Esophagus squamous epithelium (tissue), 5 donors: ENCODE results near the gene CEP170B. TPM values are rescaled to one million over a fixed set of nuclear protein-coding genes. Genes with fewer than 3 reads are reported as not detected.

ENCODE experiments used
- DNase-seq: peaks from one replicate; lab custom pipeline; 2025; lab: John Stamatoyannopoulos, UW
- H3K27ac ChIP-seq, 4 donors: fragments of 200-600 bp; sonication (generic); one replicate each; pipeline ENCODE4 v1.5.1; 2016 to 2019; ENCODE audit warnings: mild to moderate bottlenecking in 1 of 4
- H3K27me3 ChIP-seq, 4 donors: fragments of 200-600 bp; sonication (generic); 1 replicate in 3 of 4; 2 replicates in 1 of 4; pipeline versions ENCODE4 v1.5.1 to v1.6.0; 2017 to 2021; ENCODE audit warnings: antibody characterized with exemption in 1 of 4
- H3K36me3 ChIP-seq, 3 donors: fragments of 200-600 bp; sonication (generic); one replicate each; pipeline ENCODE4 v1.5.1; 2016 to 2019
- H3K4me1 ChIP-seq, 3 donors: fragments of 200-600 bp; sonication (generic); one replicate each; pipeline ENCODE4 v1.5.1; 2017 to 2019
- H3K4me3 ChIP-seq, 4 donors: fragments of 200-600 bp; sonication (generic); 1 replicate in 3 of 4; 2 replicates in 1 of 4; pipeline ENCODE4 v1.5.1; 2016 to 2019; ENCODE audit warnings: mild to moderate bottlenecking in 2 of 4, moderate library complexity in 1 of 4
- H3K9me3 ChIP-seq, 3 donors: fragments of 200-600 bp; sonication (generic); one replicate each; pipeline ENCODE4 v1.5.1; 2016 to 2019
- POLR2A ChIP-seq, 4 donors: fragments of 450-650 bp; IDR thresholded peaks; one replicate each; pipeline ENCODE4 v1.6.1; 2017; ENCODE audit warnings: antibody characterized with exemption in 4 of 4, mild to moderate bottlenecking in 4 of 4, moderate library complexity in 3 of 4
- WGBS, 2 donors: methylation state at CpG; one replicate each; pipeline ENCODE4 v1.1.5; 2018; 5-methylcytosine and 5-hydroxymethylcytosine counted together
- intact Hi-C: fragments of 100-400 bp; cut with DNase I; formaldehyde crosslinking; loops from one replicate; pipeline ENCODE4 v1.15.0; 2022
- total RNA-seq, 4 donors: library from RNA; depleted of rRNA; stranded (reverse); fragments of >200 nt; gene quantifications; one replicate each; pipeline ENCODE4 v1.1.0, GENCODE V29; 2016
- TF ChIP-seq, protein P1 (sequence below), 6 experiments: fragments of 450-650 bp in 4 of 6; fragments of 200-600 bp in 2 of 6; sonication (generic) in 2 of 6; IDR thresholded peaks; one replicate each; pipeline ENCODE4 v1.5.1; 2016 to 2019; ENCODE audit warnings: antibody characterized with exemption in 6 of 6, mild to moderate bottlenecking in 4 of 6, moderate library complexity in 4 of 6
- donor health status: DM: yes; HTN: yes; CAD: no.

The CEP170B gene
- total RNA-seq, 4 donors from 2014 or later: 18.2 to 41.0 (median 30.6) TPM

DNA sequence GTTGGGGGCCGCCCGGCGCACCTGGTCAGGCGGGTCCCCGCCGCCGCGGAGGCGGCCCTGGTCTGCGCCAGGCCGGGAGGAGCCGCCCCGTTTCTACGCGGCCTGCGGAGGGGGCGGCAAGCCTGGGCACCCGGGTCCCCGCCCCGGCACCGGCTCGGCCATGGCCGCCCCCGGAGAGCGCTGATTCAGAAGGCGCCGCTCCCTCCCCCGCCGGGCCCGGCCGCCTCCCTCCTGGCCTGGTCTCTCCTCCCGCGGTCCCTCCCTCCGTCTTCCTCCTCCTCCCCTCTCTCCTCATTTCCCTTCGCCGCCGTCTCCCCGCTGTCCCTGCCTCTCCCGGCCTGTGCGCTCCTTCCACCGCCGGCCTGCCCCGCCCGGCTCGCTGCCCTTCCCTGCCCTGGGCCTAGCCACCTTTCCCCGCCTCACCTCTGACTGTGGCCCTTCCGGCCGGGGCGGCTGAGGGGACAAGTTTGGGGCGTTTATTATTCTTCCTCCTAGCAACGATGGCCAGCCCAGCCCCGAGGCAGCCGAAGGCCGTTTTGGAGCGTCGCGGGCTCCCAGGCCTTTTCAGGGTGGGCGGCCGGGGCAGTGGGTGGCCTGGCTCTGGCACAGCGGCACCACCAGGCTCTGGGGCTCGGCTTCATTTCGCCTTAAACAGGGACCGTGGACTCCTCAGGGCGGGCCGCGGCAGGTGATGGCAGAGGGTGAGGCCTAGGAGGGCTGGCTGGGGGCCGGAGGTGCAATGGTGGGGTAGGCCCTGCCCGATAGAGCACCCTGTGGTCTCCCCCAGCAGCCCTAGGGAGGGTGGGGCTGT, 768 bp downstream of the CEP170B start:
- WGBS, 2 donors: 0 to 2% methylated on average over 8 to 42 of the region's 68 CpGs
- Histone ChIP-seq H3K9me3 (no peaks in the 10 kb centered on the region), H3K36me3 (peaks cover 0 to 36% (median 4%) of the 10 kb centered on the region in 3 donors), H3K27me3 (peaks cover 0 to 10% (median 0%) of the 10 kb centered on the region in 4 donors), H3K27ac (peak overlapping the region; percentile 83 to 98 (median 96)), H3K4me1 (peaks cover 19 to 55% (median 24%) of the 10 kb centered on the region in 3 donors), H3K4me3 (peak overlapping the region; percentile 54 to 91 (median 84))
- TF ChIP-seq, protein P1, sequence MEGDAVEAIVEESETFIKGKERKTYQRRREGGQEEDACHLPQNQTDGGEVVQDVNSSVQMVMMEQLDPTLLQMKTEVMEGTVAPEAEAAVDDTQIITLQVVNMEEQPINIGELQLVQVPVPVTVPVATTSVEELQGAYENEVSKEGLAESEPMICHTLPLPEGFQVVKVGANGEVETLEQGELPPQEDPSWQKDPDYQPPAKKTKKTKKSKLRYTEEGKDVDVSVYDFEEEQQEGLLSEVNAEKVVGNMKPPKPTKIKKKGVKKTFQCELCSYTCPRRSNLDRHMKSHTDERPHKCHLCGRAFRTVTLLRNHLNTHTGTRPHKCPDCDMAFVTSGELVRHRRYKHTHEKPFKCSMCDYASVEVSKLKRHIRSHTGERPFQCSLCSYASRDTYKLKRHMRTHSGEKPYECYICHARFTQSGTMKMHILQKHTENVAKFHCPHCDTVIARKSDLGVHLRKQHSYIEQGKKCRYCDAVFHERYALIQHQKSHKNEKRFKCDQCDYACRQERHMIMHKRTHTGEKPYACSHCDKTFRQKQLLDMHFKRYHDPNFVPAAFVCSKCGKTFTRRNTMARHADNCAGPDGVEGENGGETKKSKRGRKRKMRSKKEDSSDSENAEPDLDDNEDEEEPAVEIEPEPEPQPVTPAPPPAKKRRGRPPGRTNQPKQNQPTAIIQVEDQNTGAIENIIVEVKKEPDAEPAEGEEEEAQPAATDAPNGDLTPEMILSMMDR (IDR thresholded peaks at IDR 0.05): no peak
- peak in 2 of 4 donors; percentile 37 to 38 for TF ChIP-seq POLR2A (IDR thresholded peaks at IDR 0.05)
- no peak for DNase-seq
- intact Hi-C loops: no loop called here

DNA sequence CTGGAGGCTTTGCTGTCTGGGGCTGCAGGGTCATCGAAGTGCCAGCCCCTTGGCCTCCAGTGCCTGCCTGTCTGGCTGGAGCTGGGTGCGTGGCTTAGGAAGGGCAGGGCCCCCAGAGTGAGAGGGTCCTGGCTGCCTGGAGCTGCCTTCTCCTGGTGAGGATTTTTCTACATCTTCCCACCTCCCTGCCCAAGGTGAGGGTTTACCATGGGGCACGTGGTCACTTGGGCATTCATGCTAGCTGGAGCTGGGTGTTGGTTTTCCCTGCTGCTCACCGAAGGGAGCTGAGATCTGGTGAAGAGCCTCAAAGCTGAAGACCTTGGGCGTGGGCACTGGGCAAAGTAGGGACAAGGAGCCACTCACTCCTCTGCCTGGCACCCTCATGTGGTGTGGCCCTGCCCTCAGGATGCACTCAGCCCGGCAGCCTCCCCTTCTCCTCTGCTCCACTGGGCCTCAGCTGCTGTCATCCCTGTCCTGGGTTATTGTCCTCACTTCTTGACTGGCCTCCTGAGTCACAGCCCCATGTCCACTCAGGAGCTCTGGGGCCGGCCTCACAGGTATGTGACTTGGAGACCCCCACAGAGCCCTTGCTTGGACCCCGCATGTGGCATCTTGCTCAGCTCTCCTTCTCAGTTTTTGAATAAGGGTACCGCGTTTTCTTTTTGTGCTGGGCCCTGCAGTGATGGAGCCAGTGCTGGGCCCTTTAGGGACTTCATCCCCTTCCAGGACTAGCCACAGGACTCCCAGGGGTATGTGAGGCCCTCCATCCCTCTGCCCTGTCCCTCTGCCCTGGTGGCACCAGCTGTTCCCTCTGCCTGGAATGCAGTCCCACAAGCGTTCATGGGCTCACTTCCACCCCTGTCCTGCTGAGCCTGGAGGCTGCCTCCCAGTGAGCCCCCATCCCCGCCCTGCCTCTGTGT, 1.6 kb downstream of the CEP170B start:
- Histone ChIP-seq H3K27ac (peak overlapping the region; percentile 83 to 98 (median 96)), H3K4me3 (peak overlapping the region; percentile 54 to 91 (median 84)), H3K27me3 (peaks cover 0 to 10% (median 0%) of the 10 kb centered on the region in 4 donors), H3K4me1 (peaks cover 19 to 59% (median 24%) of the 10 kb centered on the region in 3 donors), H3K36me3 (peaks cover 0 to 36% (median 4%) of the 10 kb centered on the region in 3 donors), H3K9me3 (no peaks in the 10 kb centered on the region)
- no peak for DNase-seq
- 80 to 92% methylated on average over 6 to 8 of the region's 12 CpGs for WGBS, 2 donors
- TF ChIP-seq POLR2A (IDR thresholded peaks at IDR 0.05): no peak
- TF ChIP-seq, protein P1 (IDR thresholded peaks at IDR 0.05): no peak
- intact Hi-C loops: no loop called here

DNA sequence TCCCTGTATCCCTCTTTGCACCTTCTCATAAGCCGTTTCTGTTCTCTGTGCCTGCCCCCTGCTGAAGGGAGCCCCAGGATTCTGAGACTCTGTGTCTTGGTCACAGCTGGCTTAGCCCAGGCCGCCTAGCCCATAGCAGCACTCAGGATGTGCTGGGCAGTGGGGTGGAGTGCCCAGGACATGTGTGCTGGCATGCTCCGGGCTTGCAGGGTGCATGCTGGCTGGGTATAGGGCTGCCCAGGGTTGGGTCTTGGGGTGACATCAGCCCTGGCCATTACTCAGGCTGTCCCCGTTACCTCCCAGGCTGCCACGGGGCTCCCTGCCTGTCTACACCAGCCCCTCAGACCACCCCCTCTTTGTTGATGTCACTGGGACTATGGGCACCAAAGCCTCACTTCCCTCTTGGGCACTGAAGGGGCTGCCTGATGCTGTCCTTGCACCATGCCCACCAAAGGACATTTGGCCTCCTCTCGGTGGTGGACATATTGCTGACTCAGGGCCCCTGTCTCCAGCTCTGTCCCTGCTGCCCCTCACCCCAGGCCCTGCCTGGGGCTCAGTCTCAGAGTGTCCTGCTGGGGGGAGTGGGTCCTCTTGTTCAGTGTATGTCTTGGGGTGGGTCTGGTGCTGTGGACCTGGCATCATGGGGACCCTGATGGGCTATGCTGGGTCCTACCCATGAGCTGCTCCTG, 2.4 kb downstream of the CEP170B start:
- peaks cover 0 to 10% (median 0%) of the 10 kb centered on the region in 4 donors for H3K27me3 ChIP-seq
- H3K9me3 ChIP-seq: no peaks in the 10 kb centered on the region
- DNase-seq: no peak
- intact Hi-C loops: no loop called here
- no peak for TF ChIP-seq POLR2A (IDR thresholded peaks at IDR 0.05)
- TF ChIP-seq, protein P1 (IDR thresholded peaks at IDR 0.05): no peak
- H3K27ac ChIP-seq: no peak overlapping the region
- H3K4me3 ChIP-seq: no peak overlapping the region
- H3K36me3 ChIP-seq: peaks cover 0 to 36% (median 4%) of the 10 kb centered on the region in 3 donors
- 78 to 80% methylated on average over 1 to 4 of the region's 6 CpGs for WGBS, 2 donors
- peaks cover 22 to 67% (median 26%) of the 10 kb centered on the region in 3 donors for H3K4me1 ChIP-seq

DNA sequence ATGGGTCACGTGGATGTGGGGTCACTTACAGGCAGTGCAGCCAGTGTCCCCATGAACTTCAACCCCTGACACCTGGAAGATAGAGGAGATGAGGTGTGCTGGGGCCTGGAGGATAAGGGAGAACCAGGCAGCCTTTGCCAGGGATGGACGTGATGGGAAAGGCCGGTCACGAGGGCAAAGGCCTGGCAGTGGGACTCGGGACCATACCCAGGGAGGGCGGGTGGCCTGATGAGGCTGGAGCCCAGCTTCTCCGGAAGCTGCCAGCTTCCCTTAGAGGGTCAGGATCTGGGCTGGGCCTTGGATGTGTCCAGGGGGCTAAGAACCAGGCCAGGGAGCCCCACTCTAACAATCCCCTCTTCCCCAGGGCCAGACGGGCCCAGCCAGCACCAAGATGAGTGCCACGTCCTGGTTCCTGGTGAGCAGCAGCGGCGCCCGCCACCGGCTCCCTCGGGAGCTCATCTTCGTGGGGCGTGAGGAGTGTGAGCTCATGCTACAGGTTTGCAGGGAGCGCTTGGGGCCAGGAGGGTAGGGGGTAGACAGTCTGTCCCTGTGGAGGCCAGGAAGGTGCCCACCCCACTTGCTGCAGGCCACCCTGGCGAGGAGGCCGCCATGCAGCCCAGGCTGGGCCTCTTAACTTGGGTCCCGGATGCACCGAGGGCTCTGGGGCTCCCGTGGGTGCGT, 3.1 kb downstream of the CEP170B start:
- H3K9me3 ChIP-seq: no peaks in the 10 kb centered on the region
- H3K27ac ChIP-seq: no peak overlapping the region
- TF ChIP-seq, protein P1 (IDR thresholded peaks at IDR 0.05): no peak
- TF ChIP-seq POLR2A (IDR thresholded peaks at IDR 0.05): no peak
- peaks cover 0 to 10% (median 0%) of the 10 kb centered on the region in 4 donors for H3K27me3 ChIP-seq
- H3K36me3 ChIP-seq: peaks cover 0 to 36% (median 4%) of the 10 kb centered on the region in 3 donors
- WGBS, 2 donors: 87 to 96% methylated on average over 6 to 7 of the region's 23 CpGs
- no peak overlapping the region for H3K4me3 ChIP-seq
- DNase-seq: no peak
- intact Hi-C loops: no loop called here
- H3K4me1 ChIP-seq: peaks cover 26 to 72% (median 33%) of the 10 kb centered on the region in 3 donors
